GM12878 (cell line): ENCODE data around the gene SLC2A14. TPM values are rescaled to one million over a fixed set of nuclear protein-coding genes. Genes with fewer than 3 reads are reported as not detected.
"Not testable (repeated sequence)": the region's sequence is repeated elsewhere in the genome, so short reads cannot be mapped to it uniquely, and the experiment has no call there.

ENCODE experiments used
- ATAC-seq: fragments of 200-7000 bp; cut with Tn5 transposase; 3 replicates; pipeline ENCODE4 v1.9.1; 2020; ENCODE audit warnings: mild to moderate bottlenecking, moderate library complexity
- BruUV-seq: library from RNA; stranded (reverse); fragments of 400-500 nt; replicated peaks from 2 replicates; lab custom pipeline; 2021; lab: Mats Ljungman, UMichigan
- CTCF ChIA-PET: fragments of 300-600 bp; sonication (Branson Sonifier 250); formaldehyde crosslinking; extraction: SDS; loops from one replicate; lab custom pipeline; 2021; ENCODE audit warnings: inconsistent platforms; lab: Yijun Ruan, JAX
- POLR2A ChIA-PET: fragments of 350-600 bp; formaldehyde crosslinking; extraction: SDS; loops from one replicate; lab custom pipeline; 2021; ENCODE audit warnings: inconsistent platforms; lab: Charles Lee
- RAD21 ChIA-PET: fragments of 300-600 bp; sonication (Branson Sonifier 250); formaldehyde crosslinking; loops from one replicate; lab custom pipeline; 2023; ENCODE audit warnings: antibody characterized with exemption; ENCODE audit not compliant: unreplicated experiment; lab: Charles Lee
- SMC1A ChIA-PET: fragments of 300-600 bp; sonication (Branson Sonifier 250); formaldehyde crosslinking; loops from one replicate; lab custom pipeline; 2023; ENCODE audit not compliant: unreplicated experiment, uncharacterized antibody; lab: Charles Lee
- DNase-seq: peaks from one replicate; pipeline ENCODE4 v3.0.0-alpha.2; 2011; ENCODE audit warnings: low read depth, low spot score
- FAIRE-seq: peaks from 3 replicates; lab custom pipeline; 2011; peaks lifted over from hg19 to GRCh38; lab: Jason Lieb, UNC
- H2AFZ ChIP-seq: 2 replicates; pipeline ENCODE4 v1.6.0; 2011; ENCODE audit warnings: low read depth, low read length, control low read depth; ENCODE audit not compliant: control insufficient read depth
- H3K27ac ChIP-seq: 2 replicates; pipeline ENCODE4 v1.5.1; 2011; ENCODE audit warnings: control low read depth; ENCODE audit not compliant: control insufficient read depth, insufficient read depth
- H3K27me3 ChIP-seq, 2 experiments: replicated peaks in 1 of 2; 2 replicates each; pipeline versions ENCODE4 v1.6.0 to v1.6.1; 2011; ENCODE audit warnings: low read length in 1 of 2; ENCODE audit not compliant: control insufficient read depth in 2 of 2, insufficient read depth in 2 of 2
- H3K36me3 ChIP-seq, 2 experiments: 2 replicates each; pipeline ENCODE4 v1.5.1; 2011; ENCODE audit warnings: low read length in 1 of 2; ENCODE audit not compliant: control insufficient read depth in 2 of 2, insufficient read depth in 2 of 2
- H3K4me1 ChIP-seq: 2 replicates; pipeline ENCODE4 v1.6.1; 2011; ENCODE audit warnings: mild to moderate bottlenecking, low read length, moderate library complexity, mixed read lengths; ENCODE audit not compliant: control insufficient read depth, insufficient read depth
- H3K4me2 ChIP-seq: 2 replicates; pipeline ENCODE4 v1.6.0; 2011; ENCODE audit warnings: control low read depth; ENCODE audit not compliant: control insufficient read depth, insufficient read depth
- H3K4me3 ChIP-seq: fragments of 200-600 bp; sonication (generic); 2 replicates; pipeline ENCODE4 v1.5.1; 2016
- H3K79me2 ChIP-seq: 2 replicates; pipeline ENCODE4 v1.6.0; 2011; ENCODE audit warnings: low read length; ENCODE audit not compliant: control insufficient read depth, insufficient read depth
- H3K9ac ChIP-seq: 2 replicates; pipeline ENCODE4 v1.8.0; 2011; ENCODE audit warnings: low read length, control low read depth, mixed read lengths; ENCODE audit not compliant: control insufficient read depth, insufficient read depth
- H3K9me3 ChIP-seq: replicated peaks from 3 replicates; pipeline ENCODE4 v1.5.1; 2011; ENCODE audit warnings: mild to moderate bottlenecking, low read length; ENCODE audit not compliant: control insufficient read depth, insufficient read depth
- H4K20me1 ChIP-seq: 2 replicates; pipeline ENCODE4 v1.6.0; 2011; ENCODE audit not compliant: control insufficient read depth, insufficient read depth
- CTCF ChIP-seq, 3 experiments: IDR thresholded peaks in 2 of 3; conservative IDR thresholded peaks in 1 of 3; 2 replicates each; pipeline ENCODE4 v1.5.1; 2011; ENCODE audit warnings: low read depth in 3 of 3, low read length in 3 of 3, mild to moderate bottlenecking in 3 of 3, control low read depth in 2 of 3, moderate library complexity in 2 of 3, inconsistent platforms in 1 of 3, mixed read lengths in 1 of 3; ENCODE audit not compliant: control insufficient read depth in 2 of 3, insufficient read depth in 1 of 3; ENCODE audit errors: extremely low read depth in 1 of 3
- HDAC2 ChIP-seq: fragments of 200-600 bp; sonication (generic); IDR thresholded peaks from 2 replicates; pipeline ENCODE4 v1.6.1; 2017
- RAD21 ChIP-seq: IDR thresholded peaks from 2 replicates; pipeline ENCODE4 v1.6.1; 2011; ENCODE audit warnings: mild to moderate bottlenecking, low read depth, low read length, moderate library complexity; ENCODE audit not compliant: insufficient read depth
- RUNX3 ChIP-seq: IDR thresholded peaks from 2 replicates; pipeline ENCODE4 v1.6.1; 2012; ENCODE audit warnings: low read length, inconsistent platforms
- SMC3 ChIP-seq: IDR thresholded peaks from 2 replicates; pipeline ENCODE4 v1.6.1; 2011; ENCODE audit warnings: low read length, improper control_type of control experiment, borderline replicate concordance
- TBL1XR1 ChIP-seq: IDR thresholded peaks from 2 replicates; pipeline ENCODE4 v1.6.1; 2012; ENCODE audit warnings: low read depth, low read length, improper control_type of control experiment
- YY1 ChIP-seq: IDR thresholded peaks from 2 replicates; pipeline ENCODE4 v1.6.1; 2011; ENCODE audit warnings: low read depth, mild to moderate bottlenecking, low read length
- WGBS: methylation state at CpG from one replicate; pipeline ENCODE4 v1.1.6; 2016; ENCODE audit warnings: low lambda C conversion rate; ENCODE audit not compliant: insufficient replicate concordance, insufficient coverage; ENCODE audit errors: missing lambda C conversion rate; 5-methylcytosine and 5-hydroxymethylcytosine counted together
- in situ Hi-C: fragments of 300-500 bp; cut with MboI; formaldehyde crosslinking; loops from 9 replicates; pipeline ENCODE4 v1.14.3; 2018; ENCODE audit warnings: mixed read lengths
- intact Hi-C: fragments of 100-400 bp; cut with micrococcal nuclease; formaldehyde crosslinking; loops from one replicate; pipeline ENCODE4 v1.14.2; 2022; ENCODE audit not compliant: unreplicated experiment
- polyA plus RNA-seq, 11 experiments: library from polyadenylated mRNA; depleted of rRNA in 4 of 11; unstranded in 6 of 11; stranded (reverse) in 5 of 11; fragments of >200 nt; fragmentation: Nextera tagmentation in 4 of 11; fragmentation: Illumina TruSeq in 1 of 11; extraction: Ambion mirVana in 4 of 11; extraction: Trizol in 1 of 11; gene quantifications; 1 replicate in 1 of 11; 2 replicates in 10 of 11; pipeline versions ENCODE4 v1.2.1 to v1.2.3, GENCODE V29; 2011 to 2016; ENCODE audit warnings: inconsistent platforms in 2 of 11, missing spikeins in 2 of 11, low read depth in 1 of 11
- total RNA-seq, 4 experiments: library from RNA; depleted of rRNA in 3 of 4; stranded (reverse); fragments of >200 nt in 3 of 4; fragmentation: Illumina TruSeq in 1 of 4; extraction: Trizol in 1 of 4; gene quantifications; 2 replicates each; pipeline versions ENCODE4 v1.2.1 to v1.2.3, GENCODE V29; 2013 to 2021

Gene SLC2A14
- total and polyA plus RNA-seq, 10 of the 15 experiments (the other 5 are each of a cell fraction or from before 2014, with no cell fraction given): 0.05 to 0.69 (median 0.19) TPM; not detected in 1

DNA sequence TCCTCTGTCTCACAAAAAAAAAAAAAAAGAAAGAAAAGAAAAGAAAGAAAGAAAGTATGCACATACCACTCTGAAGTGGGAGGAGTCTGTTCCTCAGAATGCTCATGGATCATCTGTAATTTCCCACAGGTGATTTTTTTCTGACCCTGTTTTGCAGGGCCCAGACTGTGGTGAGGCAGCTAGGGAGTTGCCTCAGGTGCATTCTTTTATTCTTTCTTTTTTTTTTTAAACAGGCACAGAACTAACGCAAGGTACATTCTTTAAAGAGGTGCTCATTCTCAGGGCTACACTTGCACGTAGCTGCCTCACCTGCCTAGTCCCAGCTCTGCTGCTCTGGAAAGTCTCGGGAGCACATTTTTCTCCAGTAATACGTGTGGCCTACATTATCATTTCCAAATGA lies 47.0 kb downstream of the SLC2A14 start:
- H3K4me2 ChIP-seq, H3K36me3 ChIP-seq, POLR2A ChIA-PET, H3K79me2 ChIP-seq, FAIRE-seq, H4K20me1 ChIP-seq, H3K27me3 ChIP-seq, H3K4me3 ChIP-seq, H3K27ac ChIP-seq, ATAC-seq, H2AFZ ChIP-seq, in situ Hi-C loops, H3K9ac ChIP-seq, DNase-seq, H3K4me1 ChIP-seq, H3K9me3 ChIP-seq, RAD21 ChIA-PET, CTCF ChIA-PET, intact Hi-C loops, BruUV-seq: not testable (repeated sequence)
- WGBS: 21% methylated on average over 2 of the region's 4 CpGs
- SMC1A ChIA-PET: interaction anchor here (0.6 kb wide), 1 partner anchor 165 kb away, joined by 3 read pairs; no protein-coding TSS in a partner anchor

GRCh38 chr12:7806863-7807487 lies 65.7 kb downstream of the SLC2A14 start:
- WGBS: 0% methylated on average over 2 of the region's 2 CpGs
- in situ Hi-C loops: loop anchor here (5.0 kb wide), 1 partner anchor 130 kb away; no protein-coding TSS in a partner anchor
- no peaks in the 10 kb centered on the region for H3K79me2 ChIP-seq
- no peak overlapping the region for H3K4me3 ChIP-seq
- H3K9ac ChIP-seq: no peak overlapping the region
- H3K4me1 ChIP-seq: no peaks in the 10 kb centered on the region
- intact Hi-C loops: loop anchor here (1.0 to 10.0 kb wide), 3 partner anchors 90 to 162 kb away; no protein-coding TSS in a partner anchor
- ChIA-PET POLR2A (no interaction called here), CTCF (interaction anchor here (0.5 to 5.0 kb wide), 15 partner anchors 9 to 548 kb away, joined by 3 to 27 read pairs (median 4); partner anchors contain the start of gene NANOG), SMC1A (interaction anchor here (1.5 kb wide), 1 partner anchor 165 kb away, joined by 3 read pairs; no protein-coding TSS in a partner anchor)
- FAIRE-seq: peak; percentile 99
- H4K20me1 ChIP-seq: no peaks in the 10 kb centered on the region
- no peaks in the 10 kb centered on the region for H3K36me3 ChIP-seq
- no peaks in the 10 kb centered on the region for H3K27me3 ChIP-seq
- TF ChIP-seq RUNX3 (0 out of 2 replicates have a peak, but pooled peaks have one; percentile 12), HDAC2 (no peak), YY1 (0 out of 2 replicates have a peak, but pooled peaks have one; percentile 18), SMC3 (peak; percentile 74), RAD21 (peak; percentile 93), CTCF (IDR thresholded peaks at IDR 0.05 in 2 of 3, conservative IDR thresholded peaks at IDR 0.05 in 1 of 3; ENCODE audit: control insufficient read depth in 2 of 3, extremely low read depth in 1 of 3, insufficient read depth in 1 of 3, low read depth in 3 of 3, low read length in 3 of 3) (peak; percentile 88 to 97 (median 91)), TBL1XR1 (no peak)
- TF ChIP-seq, all 136 proteins: peak for 5
- RAD21 ChIA-PET: interaction anchor here (0.7 kb wide), 1 partner anchor 129 kb away, joined by 3 read pairs; no protein-coding TSS in a partner anchor
- Histone ChIP-seq H3K9me3 (no peaks in the 10 kb centered on the region), H3K27ac (no peak overlapping the region), H2AFZ (no peak overlapping the region), H3K4me2 (no peak overlapping the region)
- peak; percentile 89 for ATAC-seq
- BruUV-seq: no TSS peak
- peak; percentile 13 for DNase-seq

DNA sequence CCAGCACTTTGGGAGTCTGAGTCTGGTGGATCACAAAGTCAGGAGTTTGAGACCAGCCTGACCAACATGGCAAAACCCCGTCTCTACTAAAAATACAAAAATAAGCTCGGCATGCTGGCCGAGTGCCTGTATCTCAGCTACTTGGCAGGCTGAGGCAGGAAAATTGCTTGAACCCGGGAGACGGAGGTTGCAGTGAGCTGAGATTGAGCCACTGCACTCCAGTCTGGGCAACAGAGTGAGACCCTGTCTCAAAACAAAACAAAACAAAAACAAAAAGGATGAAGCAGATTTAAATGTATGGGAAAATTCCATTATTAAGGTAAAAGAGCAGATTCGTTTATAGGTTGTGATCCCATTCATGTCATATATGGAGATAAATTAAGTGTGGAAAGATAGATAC lies 66.4 kb downstream of the SLC2A14 start:
- H3K79me2 ChIP-seq, H3K27ac ChIP-seq, FAIRE-seq, H3K4me2 ChIP-seq, H4K20me1 ChIP-seq, H3K36me3 ChIP-seq, RAD21 ChIA-PET, H3K4me3 ChIP-seq, BruUV-seq, H3K4me1 ChIP-seq, H3K9me3 ChIP-seq, H3K27me3 ChIP-seq, ATAC-seq, H2AFZ ChIP-seq, SMC1A ChIA-PET, POLR2A ChIA-PET, DNase-seq, H3K9ac ChIP-seq: not testable (repeated sequence)
- WGBS: 29% methylated on average over 6 of the region's 6 CpGs
- CTCF ChIA-PET: interaction anchor here (0.5 to 5.0 kb wide), 13 partner anchors 8 to 547 kb away, joined by 3 to 27 read pairs (median 4); no protein-coding TSS in a partner anchor
- in situ Hi-C loops (loop anchor here (5.0 kb wide), 1 partner anchor 129 kb away; no protein-coding TSS in a partner anchor), intact Hi-C loops (loop anchor here (5.0 to 10.0 kb wide), 2 partner anchors 89 to 162 kb away; no protein-coding TSS in a partner anchor)
